ENCODE data around the gene SLC6A12.
A peak's percentile ranks its signal among the peaks of the same experiment; 100 is the strongest.

Gene SLC6A12

DNA sequence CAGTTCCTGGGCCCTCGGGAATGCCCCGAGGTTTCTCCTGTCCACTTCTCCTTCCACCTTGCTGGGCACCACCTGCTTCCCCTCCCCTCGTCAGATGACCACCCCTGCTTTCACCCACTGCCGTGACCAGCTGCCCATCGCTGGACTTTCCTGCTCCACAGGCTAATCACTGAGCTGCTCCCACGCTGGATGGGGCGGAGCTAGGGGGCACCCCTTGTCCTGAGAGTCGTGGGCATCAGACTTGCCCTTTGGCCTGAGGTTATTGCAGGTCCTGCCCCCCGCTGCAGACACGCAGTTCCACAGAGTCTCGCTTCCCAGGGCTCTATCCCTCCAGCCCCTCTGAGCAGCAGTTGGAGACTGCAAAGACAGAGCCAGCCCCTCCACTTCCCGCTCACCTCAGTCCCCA is 427 bp downstream of the SLC6A12 start:
- no peak for DNase-seq

DNA sequence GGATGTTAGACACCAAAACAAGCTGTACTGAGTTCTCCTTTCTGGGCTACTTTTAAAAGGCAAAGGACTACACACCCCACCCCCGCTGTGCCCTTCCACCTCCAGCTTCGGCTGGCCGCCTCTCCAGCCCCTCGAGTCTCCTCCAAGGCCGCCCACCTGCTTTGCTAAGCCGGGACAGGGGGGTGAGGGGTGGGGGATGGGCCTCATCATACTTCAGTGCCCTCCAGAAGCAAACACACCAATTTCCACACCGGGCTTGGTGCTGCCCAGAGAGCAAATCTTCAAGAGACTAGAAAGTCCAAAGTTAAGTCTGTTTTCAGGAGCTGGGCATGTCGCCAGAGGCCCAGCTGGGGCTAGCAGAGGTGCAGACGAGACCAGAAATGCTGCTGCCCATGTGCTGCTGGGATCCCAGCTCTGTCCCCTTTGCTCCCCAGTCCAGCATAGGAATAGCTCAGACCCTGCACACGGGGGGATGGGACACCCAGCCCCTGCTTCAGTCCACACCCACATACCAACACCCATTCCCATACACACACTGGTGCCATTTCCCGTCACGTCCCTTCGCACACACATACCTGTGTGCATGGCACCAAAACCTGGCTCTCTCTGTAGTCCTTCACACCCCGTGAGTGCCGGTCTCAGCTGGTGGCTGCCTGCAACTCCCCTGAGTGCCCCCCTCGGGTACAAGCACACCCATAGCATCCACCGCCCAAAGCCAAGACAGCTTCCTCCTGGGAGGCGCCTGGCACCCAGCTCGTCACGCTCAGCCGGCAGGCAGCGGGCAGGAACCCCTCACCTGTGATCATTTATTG is 1.0 kb downstream of the SLC6A12 start:
- no peak for DNase-seq

- DNase-seq = no peak
Observed at GRCh38 chr12:212415-212714, 1.6 kb downstream of the SLC6A12 start.

- DNase-seq = no peak
Observed at GRCh38 chr12:211639-212414, 2.1 kb downstream of the SLC6A12 start.

DNA sequence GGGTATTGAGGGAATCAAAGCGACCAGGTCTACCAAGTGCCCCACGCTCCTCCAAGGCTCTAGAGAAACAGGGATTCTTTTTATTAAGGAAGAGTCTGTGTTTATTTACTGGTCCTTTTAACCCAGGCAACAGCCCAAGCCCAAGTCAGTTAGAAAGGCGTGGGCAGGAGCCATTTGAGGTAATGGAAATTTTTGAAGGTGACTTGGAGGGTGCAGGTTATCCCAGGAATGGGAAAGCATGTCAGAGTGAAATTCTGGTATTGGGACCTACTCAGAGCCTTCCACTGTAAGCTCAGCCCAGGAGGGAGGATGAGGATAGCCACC is 2.9 kb downstream of the SLC6A12 start:
- DNase-seq = no peak

GRCh38 chr12:210277-211141 is 3.4 kb downstream of the SLC6A12 start:
- DNase-seq = no peak

DNA sequence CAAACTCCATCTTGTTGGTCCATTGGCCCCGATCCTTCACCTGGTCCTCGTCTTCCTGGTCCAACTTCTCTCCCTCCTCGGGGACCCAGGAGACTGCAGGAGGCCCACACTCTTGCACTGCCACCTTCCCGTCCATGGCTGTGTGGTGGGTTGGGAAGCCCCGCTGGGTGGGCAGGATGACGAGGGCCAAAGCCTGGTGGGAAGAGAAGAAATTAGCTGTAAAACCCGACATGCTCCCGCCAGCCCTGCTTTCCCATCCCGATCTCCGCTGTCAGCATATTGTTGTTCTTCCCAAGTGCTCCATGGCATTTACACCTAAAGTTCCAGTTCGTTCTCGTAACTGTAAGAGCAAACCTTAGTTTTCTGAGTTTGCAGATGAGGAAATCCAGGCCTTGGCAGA is 4.1 kb downstream of the SLC6A12 start:
- no peak for DNase-seq

DNA sequence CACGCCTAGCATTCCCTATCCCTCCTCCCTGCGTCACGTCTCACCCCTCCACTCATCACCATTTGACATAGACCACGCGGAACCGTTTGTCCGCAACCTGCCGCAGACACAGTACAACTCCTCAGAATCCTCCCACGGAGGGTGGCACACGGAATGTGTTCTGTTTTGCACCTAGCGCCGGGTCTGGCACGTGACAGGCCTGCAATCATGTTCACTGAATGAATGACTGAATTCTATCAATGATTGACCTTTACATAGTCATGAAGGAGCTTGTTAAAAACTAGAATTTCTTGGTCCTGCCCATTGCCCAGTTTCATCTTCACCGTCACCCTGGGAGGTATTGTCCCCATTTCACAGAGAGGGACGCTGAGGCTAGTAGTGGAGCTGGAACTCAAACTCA is 4.7 kb downstream of the SLC6A12 start:
- no peak for DNase-seq

GRCh38 chr12:208813-209212 is 5.1 kb downstream of the SLC6A12 start:
- no peak for DNase-seq

DNA sequence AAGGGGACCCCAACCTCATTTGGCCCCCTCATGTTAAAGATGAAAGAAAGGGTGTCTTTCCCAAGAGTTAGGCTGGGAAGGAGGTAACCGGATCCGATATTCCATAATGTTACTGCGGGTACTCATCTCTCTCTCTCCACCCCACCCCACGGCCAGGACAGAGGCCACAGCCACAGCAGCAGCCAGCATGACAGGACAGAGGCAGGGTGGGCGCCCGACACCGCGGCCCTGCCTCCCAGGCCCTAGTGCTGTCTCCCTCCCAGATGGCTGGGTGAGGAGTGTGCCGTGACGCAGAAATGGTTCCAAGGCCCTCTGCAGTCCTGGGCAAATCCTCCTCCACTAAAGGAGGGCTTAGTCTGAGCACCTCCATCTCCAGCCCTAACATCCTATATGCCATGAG is 6.2 kb downstream of the SLC6A12 start:
- no peak for DNase-seq

- no peak for DNase-seq
Observed at GRCh38 chr12:206746-207440, 7.1 kb downstream of the SLC6A12 start.

- DNase-seq = no peak
Observed at GRCh38 chr12:205026-205425, 8.9 kb downstream of the SLC6A12 start.

GRCh38 chr12:204261-204678 is 9.7 kb downstream of the SLC6A12 start:
- DNase-seq = no peak

- DNase-seq = peak; percentile 64
Observed at GRCh38 chr12:203462-204260, 10.3 kb downstream of the SLC6A12 start.

- DNase-seq = no peak
Observed at GRCh38 chr12:203074-203461, 10.9 kb downstream of the SLC6A12 start.

DNA sequence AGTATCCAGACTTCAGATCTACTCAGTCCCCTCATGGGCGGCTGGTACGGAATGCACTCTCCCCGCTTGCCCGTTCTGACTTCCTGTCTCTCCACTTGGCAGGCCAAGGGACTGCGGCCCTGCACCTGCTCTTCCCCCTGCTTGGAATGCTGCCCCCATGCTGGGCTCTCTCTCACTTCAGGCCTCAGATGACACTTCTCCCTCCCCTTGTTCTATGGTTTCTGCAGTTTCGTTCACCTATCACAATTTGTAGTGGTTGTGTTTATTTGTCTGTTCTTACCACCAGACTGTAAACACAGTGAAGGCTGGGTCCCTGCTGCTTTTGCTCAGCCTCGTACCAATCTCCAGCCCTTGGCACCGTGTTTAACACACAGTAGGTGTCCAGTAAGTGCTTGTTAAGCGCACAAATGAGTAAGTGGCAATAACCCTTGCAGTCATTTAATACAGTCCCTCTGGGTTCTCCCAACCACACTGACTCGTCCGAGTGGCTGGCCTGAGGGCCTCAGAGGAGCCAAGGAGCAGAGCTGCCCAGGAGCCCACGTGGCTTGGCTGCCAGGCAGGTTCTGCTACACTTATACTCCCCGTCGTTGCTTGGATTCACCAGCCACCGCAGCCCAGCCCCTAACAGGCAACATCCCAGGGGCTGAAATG is 11.8 kb downstream of the SLC6A12 start:
- no peak for DNase-seq

GRCh38 chr12:201361-201760 is 12.6 kb downstream of the SLC6A12 start:
- no peak for DNase-seq

DNA sequence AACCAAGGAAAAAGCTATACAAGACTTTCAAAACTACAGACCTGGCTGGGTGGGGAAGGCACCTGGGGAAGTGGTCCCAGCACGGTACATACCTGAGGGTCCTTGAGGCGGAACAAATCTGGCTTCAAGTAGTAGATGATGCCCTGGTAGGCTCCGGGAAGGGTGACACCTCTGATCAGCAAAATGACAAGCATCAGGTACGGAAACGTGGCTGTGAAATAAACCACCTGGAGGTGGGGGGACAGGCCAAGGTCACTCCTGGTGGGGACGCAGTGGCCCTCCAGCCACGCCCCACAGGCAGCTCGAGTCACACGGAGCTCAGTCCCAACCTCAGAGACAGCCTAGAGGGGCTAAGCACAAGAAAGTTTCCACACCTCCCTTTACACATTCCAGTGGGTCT is 15.3 kb downstream of the SLC6A12 start:
- DNase-seq = no peak

GRCh38 chr12:197911-198695 is 15.9 kb downstream of the SLC6A12 start:
- no peak for DNase-seq

DNA sequence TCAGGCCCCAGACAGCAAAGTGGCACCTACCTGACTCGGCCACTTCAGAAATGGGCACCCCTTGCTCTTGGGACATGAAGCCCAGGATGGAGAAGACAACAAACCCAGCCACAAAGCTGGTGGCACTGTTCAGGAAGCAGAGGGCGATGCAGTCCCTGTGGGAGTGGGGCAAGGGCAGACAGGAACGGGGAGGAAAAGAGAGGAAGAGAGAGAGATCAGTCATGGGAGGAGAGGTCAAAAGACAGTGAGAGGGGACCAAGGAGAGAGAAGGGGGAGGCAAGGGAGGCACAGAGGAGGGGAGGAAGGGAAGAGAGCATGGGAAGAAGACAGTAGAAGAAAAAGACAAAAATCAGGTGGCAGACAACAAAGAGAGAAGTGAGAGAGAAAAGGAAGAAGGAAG is 16.6 kb downstream of the SLC6A12 start:
- no peak for DNase-seq

DNA sequence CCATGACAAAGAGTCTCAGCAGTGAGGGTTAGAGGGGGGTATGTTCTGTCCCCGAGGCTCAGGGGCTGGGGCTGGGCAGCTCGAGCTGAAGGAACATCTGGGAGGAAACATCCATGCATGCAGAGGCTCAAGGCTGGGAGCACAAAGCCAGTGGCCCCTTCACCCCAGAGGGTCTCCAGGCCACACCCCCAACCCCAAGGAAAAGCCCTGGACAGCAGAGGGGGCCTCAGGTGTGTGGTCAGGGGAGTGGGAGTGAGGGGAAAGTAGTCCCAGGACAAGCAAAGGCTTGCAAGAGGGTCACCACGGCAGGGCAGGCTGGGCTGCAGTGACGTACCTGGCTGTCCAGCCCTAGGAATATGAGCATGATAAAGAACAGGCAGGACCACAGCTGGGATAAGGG is 17.5 kb downstream of the SLC6A12 start:
- no peak for DNase-seq

Measured in right hindlimb (tissue), 1 donor.